Stimulated activated CD4-positive, alpha-beta T cell treated with anti-CD3 and anti-CD28 coated beads, TNF-alpha, amount 100 ng/mL, for 48 hours (primary cell): ENCODE results near the gene CDYL.

Experiments used
- DNase-seq, 3 donors: peaks; one replicate each; pipeline ENCODE4 v3.0.0-alpha.2; 2020; ENCODE audit warnings: low read depth in 3 of 3

Gene CDYL

GRCh38 chr6:4774296-4774695, 1.9 kb upstream of the CDYL start:
- no peak for DNase-seq

GRCh38 chr6:4774715-4775493, 1.3 kb upstream of the CDYL start:
- DNase-seq, result no peak

GRCh38 chr6:4775494-4776130, 592 bp upstream of the CDYL start:
- peak in 2 of 3 donors; percentile 20 to 41 for DNase-seq

GRCh38 chr6:4776493-4777393, 539 bp downstream of the CDYL start:
- peak in 1 of 3 donors; percentile 31 for DNase-seq

- DNase-seq, result no peak
Measured at GRCh38 chr6:4777394-4777935, 1.3 kb downstream of the CDYL start.

- DNase-seq, result no peak
Measured at GRCh38 chr6:4778086-4778485, 1.9 kb downstream of the CDYL start.

GRCh38 chr6:4780360-4780812, 4.2 kb downstream of the CDYL start:
- DNase-seq, result no peak

GRCh38 chr6:4781426-4781825, 5.2 kb downstream of the CDYL start:
- DNase-seq, result no peak

GRCh38 chr6:4781967-4782575, 5.9 kb downstream of the CDYL start:
- no peak for DNase-seq

GRCh38 chr6:4786996-4787395, 10.8 kb downstream of the CDYL start:
- DNase-seq, result no peak

GRCh38 chr6:4788482-4788881, 12.3 kb downstream of the CDYL start:
- no peak for DNase-seq

- DNase-seq, result no peak
Measured at GRCh38 chr6:4788953-4789584, 12.9 kb downstream of the CDYL start.

GRCh38 chr6:4790158-4790899, 14.1 kb downstream of the CDYL start:
- no peak for DNase-seq

GRCh38 chr6:4794140-4794707, 18.0 kb downstream of the CDYL start:
- DNase-seq, result no peak

- DNase-seq, result no peak
Measured at GRCh38 chr6:4797587-4797986, 21.4 kb downstream of the CDYL start.

GRCh38 chr6:4799912-4800311, 23.7 kb downstream of the CDYL start:
- no peak for DNase-seq

GRCh38 chr6:4800662-4801061, 24.5 kb downstream of the CDYL start:
- no peak for DNase-seq

- no peak for DNase-seq
Measured at GRCh38 chr6:4801491-4802110, 25.4 kb downstream of the CDYL start.

- no peak for DNase-seq
Measured at GRCh38 chr6:4802312-4802935, 26.2 kb downstream of the CDYL start.
